Measurements from ENCODE around the gene GSTM1.

GSTM1 gene

GRCh38 chr1:109740615-109741373 is 53.2 kb downstream of the GSTM1 start, which contains the start of gene GSTM3:
GSTM3 (minus strand) TSS chr1:109741038; CDS start chr1:109740287, 751 bp downstream.
- TF ChIP-seq CTCF (IDR thresholded peaks at IDR 0.05; ENCODE audit: low read depth, low read length) (no peak), EZH2phosphoT487 (IDR thresholded peaks at IDR 0.05; ENCODE audit: low read depth) (no peak)
- no peaks in the 10 kb centered on the region for H3K9me3 ChIP-seq (ENCODE audit: insufficient read depth, low read length)
- H3K27me3 ChIP-seq (ENCODE audit: low read depth, low read length) = peaks cover 8% of the 10 kb centered on the region; the same call in 1 of the 2 replicates
- no peaks in the 10 kb centered on the region for H3K4me1 ChIP-seq (ENCODE audit: low read length)
- no peaks in the 10 kb centered on the region for H3K79me2 ChIP-seq (ENCODE audit: low read length)
- no peak within 1 kb of the TSS for H2AFZ ChIP-seq (ENCODE audit: low read depth, low read length)
- no peak within 1 kb of the TSS for H3K9ac ChIP-seq (ENCODE audit: low read length)
- H4K20me1 ChIP-seq (ENCODE audit: insufficient read depth, low read length) = no peaks in the 10 kb centered on the region
- no peak within 1 kb of the TSS for H3K27ac ChIP-seq (ENCODE audit: low read length)
- no peak within 1 kb of the TSS for H3K4me2 ChIP-seq (ENCODE audit: low read length)
- no peak within 1 kb of the TSS for H3K4me3 ChIP-seq (ENCODE audit: low read length)
- no peaks in the 10 kb centered on the region for H3K36me3 ChIP-seq (replicated peaks; ENCODE audit: low read depth, low read length)

Data from OCI-LY3 (cell line).